H1 (cell line): ENCODE measurements around the gene SMYD3. TPM values are rescaled to one million over a fixed set of nuclear protein-coding genes. Genes with fewer than 3 reads are reported as not detected.

Experiments used
- CTCF ChIA-PET: fragments of 300-600 bp; sonication (Branson Sonifier 250); formaldehyde crosslinking; loops from one replicate; lab custom pipeline; 2021; ENCODE audit not compliant: partially characterized antibody; lab: Charles Lee
- POLR2A ChIA-PET: fragments of 300-600 bp; sonication (Branson Sonifier 250); formaldehyde crosslinking; loops from one replicate; lab custom pipeline; 2021; ENCODE audit warnings: inconsistent platforms; ENCODE audit not compliant: partially characterized antibody; lab: Charles Lee
- DNase-seq, 2 experiments: peaks; one replicate each; pipeline versions ENCODE4 v3.0.0 to v3.0.0-alpha.2; 2010 to 2022; ENCODE audit warnings: low spot score in 2 of 2, low read depth in 1 of 2, mixed read lengths in 1 of 2
- FAIRE-seq: peaks from 2 replicates; lab custom pipeline; 2011; peaks lifted over from hg19 to GRCh38; lab: Jason Lieb, UNC
- H2AFZ ChIP-seq: 2 replicates; pipeline ENCODE4 v1.8.1; 2012; ENCODE audit warnings: low read length, inconsistent platforms
- H2AK5ac ChIP-seq: 2 replicates; pipeline ENCODE4 v1.6.1; 2013; ENCODE audit warnings: low read depth, low read length
- H2BK120ac ChIP-seq: replicated peaks from 2 replicates; pipeline ENCODE3; 2013; ENCODE audit warnings: low read depth, low read length, inconsistent platforms
- H2BK12ac ChIP-seq: 2 replicates; pipeline ENCODE4 v1.6.1; 2013; ENCODE audit warnings: low read depth, low read length
- H2BK15ac ChIP-seq: 2 replicates; pipeline ENCODE4 v1.6.1; 2013; ENCODE audit warnings: low read length
- H2BK20ac ChIP-seq: 2 replicates; pipeline ENCODE4 v1.6.1; 2013; ENCODE audit warnings: low read length
- H2BK5ac ChIP-seq: 2 replicates; pipeline ENCODE4 v1.6.1; 2013; ENCODE audit warnings: low read depth, low read length
- H3K14ac ChIP-seq: 2 replicates; pipeline ENCODE4 v1.6.1; 2013; ENCODE audit warnings: inconsistent platforms; ENCODE audit not compliant: insufficient read length
- H3K18ac ChIP-seq: 2 replicates; pipeline ENCODE4 v1.6.1; 2013; ENCODE audit warnings: low read length; ENCODE audit errors: extremely low read depth
- H3K23ac ChIP-seq: 2 replicates; pipeline ENCODE4 v1.6.1; 2013; ENCODE audit warnings: inconsistent platforms; ENCODE audit not compliant: insufficient read length
- H3K23me2 ChIP-seq: 2 replicates; pipeline ENCODE4 v1.6.1; 2013; ENCODE audit warnings: low read depth, low read length
- H3K27ac ChIP-seq: 2 replicates; pipeline ENCODE4 v1.6.1; 2011; ENCODE audit warnings: low read depth, low read length, inconsistent platforms
- H3K27me3 ChIP-seq, 4 experiments: replicated peaks in 1 of 4; 1 replicate in 1 of 4; 2 replicates in 3 of 4; pipeline versions ENCODE4 v1.6.1 to v1.8.1; 2011 to 2013; ENCODE audit warnings: low read length in 3 of 4, mild to moderate bottlenecking in 3 of 4, inconsistent platforms in 2 of 4, mixed read lengths in 2 of 4, moderate library complexity in 1 of 4; ENCODE audit not compliant: control insufficient read depth in 3 of 4, insufficient read depth in 3 of 4; ENCODE audit errors: extremely low read depth in 1 of 4
- H3K36me3 ChIP-seq, 4 experiments: 2 replicates each; pipeline versions ENCODE4 v1.6.1 to v1.8.1; 2011 to 2013; ENCODE audit warnings: mild to moderate bottlenecking in 4 of 4, low read length in 3 of 4, moderate library complexity in 2 of 4, control low read depth in 1 of 4, inconsistent platforms in 1 of 4; ENCODE audit not compliant: insufficient read depth in 4 of 4, control insufficient read depth in 2 of 4
- H3K4ac ChIP-seq: replicated peaks from 2 replicates; pipeline ENCODE3; 2013; ENCODE audit warnings: low read length, low read depth, mixed read lengths, inconsistent platforms; ENCODE audit not compliant: insufficient read length
- H3K4me1 ChIP-seq, 4 experiments: replicated peaks in 1 of 4; 1 replicate in 1 of 4; 2 replicates in 3 of 4; pipeline versions ENCODE4 v1.6.1 to v1.8.1; 2011 to 2013; ENCODE audit warnings: low read length in 3 of 4, inconsistent platforms in 2 of 4, mixed read lengths in 1 of 4; ENCODE audit not compliant: insufficient read depth in 4 of 4, control insufficient read depth in 3 of 4
- H3K4me2 ChIP-seq, 2 experiments: 2 replicates each; pipeline versions ENCODE4 v1.6.1 to v1.8.1; 2011 to 2013; ENCODE audit warnings: low read depth in 2 of 2, low read length in 2 of 2, control low read depth in 1 of 2, inconsistent platforms in 1 of 2, mild to moderate bottlenecking in 1 of 2; ENCODE audit not compliant: insufficient read depth in 1 of 2
- H3K4me3 ChIP-seq, 4 experiments: fragments of 200-600, 300-600 bp in 1 of 4; sonication (generic), shearing (Covaris generic), sonication (Bioruptor Twin) in 1 of 4; 2 replicates each; pipeline versions ENCODE4 v1.5.1 to v1.8.1; 2011 to 2016; ENCODE audit warnings: low read length in 4 of 4, low read depth in 3 of 4, control low read depth in 2 of 4, inconsistent platforms in 2 of 4, mild to moderate bottlenecking in 2 of 4, mixed read lengths in 1 of 4, moderate library complexity in 1 of 4; ENCODE audit not compliant: insufficient read depth in 2 of 4; ENCODE audit errors: extremely low read depth in 1 of 4
- H3K56ac ChIP-seq: replicated peaks from 2 replicates; pipeline ENCODE3; 2013; ENCODE audit warnings: low read depth, mild to moderate bottlenecking, mixed read lengths, low read length, inconsistent platforms; ENCODE audit not compliant: insufficient read length
- H3K79me1 ChIP-seq: 2 replicates; pipeline ENCODE4 v1.6.1; 2013; ENCODE audit warnings: low read depth, low read length, control low read depth
- H3K79me2 ChIP-seq, 2 experiments: 2 replicates each; pipeline versions ENCODE4 v1.6.1 to v1.8.1; 2012 to 2013; ENCODE audit warnings: low read length in 2 of 2, mild to moderate bottlenecking in 2 of 2, inconsistent platforms in 1 of 2; ENCODE audit not compliant: insufficient read depth in 2 of 2, control insufficient read depth in 1 of 2
- H3K9ac ChIP-seq, 4 experiments: replicated peaks in 1 of 4; 1 replicate in 1 of 4; 2 replicates in 3 of 4; pipeline versions ENCODE4 v1.6.1 to v1.8.1; 2011 to 2013; ENCODE audit warnings: low read depth in 3 of 4, low read length in 3 of 4, control low read depth in 2 of 4, mild to moderate bottlenecking in 2 of 4, moderate library complexity in 2 of 4, inconsistent platforms in 1 of 4; ENCODE audit errors: extremely low read depth in 1 of 4
- H3K9me3 ChIP-seq, 2 experiments: 2 replicates each; pipeline versions ENCODE4 v1.6.1 to v1.8.1; 2012 to 2013; ENCODE audit warnings: mild to moderate bottlenecking in 2 of 2, moderate library complexity in 2 of 2, control low read depth in 1 of 2, inconsistent platforms in 1 of 2, low read depth in 1 of 2, low read length in 1 of 2, mixed read lengths in 1 of 2; ENCODE audit not compliant: insufficient read depth in 2 of 2
- H4K20me1 ChIP-seq, 2 experiments: replicated peaks in 1 of 2; 2 replicates each; pipeline versions ENCODE3 to v1.8.1; 2011 to 2013; ENCODE audit warnings: inconsistent platforms in 2 of 2, low read length in 2 of 2, mild to moderate bottlenecking in 1 of 2; ENCODE audit not compliant: insufficient read depth in 2 of 2, control insufficient read depth in 1 of 2
- H4K5ac ChIP-seq: 2 replicates; pipeline ENCODE4 v1.6.1; 2013; ENCODE audit warnings: low read length, low read depth, mixed read lengths, inconsistent platforms; ENCODE audit not compliant: insufficient read length
- H4K8ac ChIP-seq: 2 replicates; pipeline ENCODE4 v1.8.0; 2013; ENCODE audit warnings: mild to moderate bottlenecking, moderate library complexity, low read length, inconsistent platforms; ENCODE audit not compliant: insufficient read depth; ENCODE audit errors: extremely low read depth
- H4K91ac ChIP-seq: replicated peaks from 2 replicates; pipeline ENCODE3; 2013; ENCODE audit warnings: low read length, mixed read lengths, inconsistent platforms; ENCODE audit not compliant: insufficient read length
- ASH2L ChIP-seq: fragments of 200-600, 300-600 bp; sonication (generic); IDR thresholded peaks from one replicate; pipeline ENCODE4 v1.7.1; 2017; ENCODE audit warnings: low read length
- BCL11A ChIP-seq, 2 experiments: IDR thresholded peaks; one replicate each; pipeline ENCODE4 v1.6.1; 2011; ENCODE audit warnings: low read depth in 2 of 2, low read length in 2 of 2, mild to moderate bottlenecking in 2 of 2
- CEBPB ChIP-seq: IDR thresholded peaks from 2 replicates; pipeline ENCODE4 v1.6.1; 2012; ENCODE audit warnings: low read depth, low read length
- CHD2 ChIP-seq: IDR thresholded peaks from 2 replicates; pipeline ENCODE4 v1.6.1; 2012; ENCODE audit warnings: low read length, improper control_type of control experiment
- EZH2 ChIP-seq: fragments of 200-600 bp; sonication (generic); IDR thresholded peaks from 2 replicates; pipeline ENCODE4 v1.7.1; 2012; ENCODE audit warnings: low read depth, mild to moderate bottlenecking, moderate library complexity, low read length, inconsistent platforms; ENCODE audit not compliant: severe bottlenecking
- HDAC2 ChIP-seq, 2 experiments: fragments of 300-600 bp in 1 of 2; sonication (generic) in 1 of 2; IDR thresholded peaks; 2 replicates each; pipeline ENCODE4 v1.6.1; 2011 to 2012; ENCODE audit warnings: low read depth in 2 of 2, low read length in 2 of 2, mild to moderate bottlenecking in 2 of 2, moderate library complexity in 2 of 2, borderline replicate concordance in 1 of 2, inconsistent platforms in 1 of 2
- HDAC6 ChIP-seq: IDR thresholded peaks from one replicate; pipeline ENCODE4 v1.7.1; 2012; ENCODE audit warnings: low read depth, mild to moderate bottlenecking, inconsistent platforms, low read length, moderate library complexity
- POLR2A ChIP-seq, 2 experiments: IDR thresholded peaks; 1 replicate in 1 of 2; 2 replicates in 1 of 2; pipeline ENCODE4 v1.6.1; 2011; ENCODE audit warnings: low read depth in 2 of 2, low read length in 2 of 2, mild to moderate bottlenecking in 2 of 2; ENCODE audit errors: control extremely low read depth in 1 of 2
- RBBP5 ChIP-seq: IDR thresholded peaks from 2 replicates; pipeline ENCODE4 v1.7.1; 2012; ENCODE audit warnings: low read depth, mild to moderate bottlenecking, inconsistent platforms, low read length, moderate library complexity, borderline replicate concordance
- RFX5 ChIP-seq: IDR thresholded peaks from 2 replicates; pipeline ENCODE4 v1.6.1; 2011; ENCODE audit warnings: low read depth, low read length, improper control_type of control experiment, borderline replicate concordance
- SIX5 ChIP-seq: IDR thresholded peaks from 2 replicates; pipeline ENCODE4 v1.6.1; 2011; ENCODE audit warnings: mild to moderate bottlenecking, low read depth, low read length
- SP1 ChIP-seq: IDR thresholded peaks from 2 replicates; pipeline ENCODE4 v1.6.1; 2011; ENCODE audit warnings: low read depth, low read length
- SP2 ChIP-seq: IDR thresholded peaks from 2 replicates; pipeline ENCODE4 v1.6.1; 2012; ENCODE audit warnings: mild to moderate bottlenecking, low read length, inconsistent platforms
- WGBS, 2 experiments: shearing (Covaris generic) in 1 of 2; methylation state at CpG; one replicate each; pipeline versions ENCODE4 v1.1.6 to v1.1.7; 2013 to 2015; ENCODE audit warnings: low lambda C conversion rate in 2 of 2, mixed read lengths in 2 of 2, inconsistent platforms in 1 of 2, low coverage in 1 of 2, missing lambda C conversion rate in 1 of 2; ENCODE audit not compliant: insufficient replicate concordance in 2 of 2, insufficient coverage in 1 of 2, insufficient read length in 1 of 2; ENCODE audit errors: extremely low coverage in 1 of 2, missing lambda C conversion rate in 1 of 2; 5-methylcytosine and 5-hydroxymethylcytosine counted together
- polyA plus RNA-seq, 7 experiments: library from polyadenylated mRNA; depleted of rRNA in 3 of 7; stranded (reverse) in 5 of 7; unstranded in 2 of 7; fragments of >200 nt in 5 of 7; fragments of 200-250 nt in 2 of 7; gene quantifications; 1 replicate in 5 of 7; 2 replicates in 1 of 7; 4 replicates in 1 of 7; pipeline versions ENCODE4 v1.2.1 to v1.2.3, GENCODE V29; 2011 to 2013; ENCODE audit warnings: missing spikeins in 2 of 7, mixed read lengths in 2 of 7
- total RNA-seq: library from RNA; stranded (reverse); fragmentation: NEBNext Ultra II Directional; extraction: Animal tissue kit (Norgen Biotek cat#: 25700); gene quantifications from 2 replicates; pipeline ENCODE4 v1.2.1, GENCODE V29; 2021
- TF ChIP-seq, protein P1 (sequence below): IDR thresholded peaks from 2 replicates; pipeline ENCODE4 v1.6.1; 2012; ENCODE audit warnings: inconsistent platforms
- TF ChIP-seq, protein P2 (sequence below): IDR thresholded peaks from 2 replicates; pipeline ENCODE4 v1.6.1; 2011; ENCODE audit warnings: low read depth, mild to moderate bottlenecking, low read length; ENCODE audit not compliant: insufficient read depth

Gene SMYD3
- total and polyA plus RNA-seq, 2 of the 8 experiments (the other 6 are each of a cell fraction or from before 2014, with no cell fraction given), result 17.3 to 25.4 TPM

DNA sequence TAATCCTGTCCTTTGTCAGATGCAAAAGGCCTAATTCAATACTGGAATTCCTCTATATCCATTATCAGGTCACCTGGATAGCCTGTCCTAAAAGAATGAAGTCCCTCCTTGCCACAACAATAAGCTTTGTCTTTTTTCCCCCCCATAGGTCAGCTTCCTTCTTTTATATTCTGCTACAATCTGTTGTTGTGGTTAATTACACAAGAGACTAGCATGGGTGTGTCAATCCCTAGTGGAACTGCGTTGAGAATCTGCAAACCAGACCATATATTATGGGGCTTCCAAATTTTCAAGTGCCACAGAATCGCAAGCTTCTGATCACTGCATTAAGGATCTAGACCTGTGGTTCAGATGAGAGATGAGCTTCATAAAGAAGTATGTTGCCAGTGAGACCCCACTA lies 349.6 kb downstream of the SMYD3 start:
- POLR2A ChIA-PET, result interaction anchor here (0.9 kb wide), 1 partner anchor 14 kb away, joined by 3 read pairs; no protein-coding TSS in a partner anchor
- Histone ChIP-seq H2BK15ac (no peak overlapping the region), H2BK120ac (no peak overlapping the region), H3K27me3 (no peaks in the 10 kb centered on the region), H3K56ac (no peak overlapping the region), H3K4me1 (peaks cover 0 to 3% (median 0%) of the 10 kb centered on the region in 4 experiments; a peak in 1 of 7 replicates), H3K79me1 (no peaks in the 10 kb centered on the region), H3K14ac (no peak overlapping the region), H3K4me3 (no peak overlapping the region), H2BK12ac (no peak overlapping the region), H3K9me3 (no peaks in the 10 kb centered on the region), H2AK5ac (no peak overlapping the region), H3K23ac (no peak overlapping the region), H3K23me2 (no peaks in the 10 kb centered on the region), H3K18ac (no peak overlapping the region), H3K27ac (no peak overlapping the region), H3K9ac (no peak overlapping the region), H2BK20ac (no peak overlapping the region), H2BK5ac (no peak overlapping the region), H3K4me2 (no peak overlapping the region), H4K20me1 (no peaks in the 10 kb centered on the region), H2AFZ (no peak overlapping the region), H4K91ac (no peak overlapping the region), H4K5ac (no peak overlapping the region), H3K79me2 (no peaks in the 10 kb centered on the region), H4K8ac (no peak overlapping the region), H3K36me3 (no peaks in the 10 kb centered on the region), H3K4ac (no peak overlapping the region)
- 87% methylated on average over 2 of the region's 2 CpGs; no CpG with 5 or more reads in 1 of the 2 experiments for WGBS, 2 experiments
- FAIRE-seq, result no peak
- CTCF ChIA-PET, result interaction anchor here (1.0 to 1.8 kb wide), 9 partner anchors 9 to 340 kb away, joined by 3 to 10 read pairs (median 4); no protein-coding TSS in a partner anchor
- no peak for DNase-seq
- TF ChIP-seq SIX5, result no peak
- TF ChIP-seq POLR2A (IDR thresholded peaks at IDR 0.05; ENCODE audit: control extremely low read depth in 1 of 2, low read depth in 2 of 2, low read length in 2 of 2), result no peak
- TF ChIP-seq SP1, result no peak
- no peak for TF ChIP-seq CEBPB
- TF ChIP-seq, protein P1, sequence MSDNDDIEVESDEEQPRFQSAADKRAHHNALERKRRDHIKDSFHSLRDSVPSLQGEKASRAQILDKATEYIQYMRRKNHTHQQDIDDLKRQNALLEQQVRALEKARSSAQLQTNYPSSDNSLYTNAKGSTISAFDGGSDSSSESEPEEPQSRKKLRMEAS, result no peak
- no peak for TF ChIP-seq EZH2
- TF ChIP-seq, protein P2, sequence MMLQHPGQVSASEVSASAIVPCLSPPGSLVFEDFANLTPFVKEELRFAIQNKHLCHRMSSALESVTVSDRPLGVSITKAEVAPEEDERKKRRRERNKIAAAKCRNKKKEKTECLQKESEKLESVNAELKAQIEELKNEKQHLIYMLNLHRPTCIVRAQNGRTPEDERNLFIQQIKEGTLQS, result no peak
- TF ChIP-seq SP2, result no peak
- TF ChIP-seq RFX5, result no peak
- TF ChIP-seq HDAC6, result no peak
- TF ChIP-seq BCL11A (IDR thresholded peaks at IDR 0.05; ENCODE audit: low read depth in 2 of 2, low read length in 2 of 2), result no peak
- no peak for TF ChIP-seq ASH2L
- TF ChIP-seq CHD2, result no peak
- TF ChIP-seq HDAC2 (IDR thresholded peaks at IDR 0.05; ENCODE audit: borderline replicate concordance in 1 of 2, low read depth in 2 of 2, low read length in 2 of 2), result no peak
- no peak for TF ChIP-seq RBBP5
